ENCODE measurements around the gene PCDHGA12.

DNA sequence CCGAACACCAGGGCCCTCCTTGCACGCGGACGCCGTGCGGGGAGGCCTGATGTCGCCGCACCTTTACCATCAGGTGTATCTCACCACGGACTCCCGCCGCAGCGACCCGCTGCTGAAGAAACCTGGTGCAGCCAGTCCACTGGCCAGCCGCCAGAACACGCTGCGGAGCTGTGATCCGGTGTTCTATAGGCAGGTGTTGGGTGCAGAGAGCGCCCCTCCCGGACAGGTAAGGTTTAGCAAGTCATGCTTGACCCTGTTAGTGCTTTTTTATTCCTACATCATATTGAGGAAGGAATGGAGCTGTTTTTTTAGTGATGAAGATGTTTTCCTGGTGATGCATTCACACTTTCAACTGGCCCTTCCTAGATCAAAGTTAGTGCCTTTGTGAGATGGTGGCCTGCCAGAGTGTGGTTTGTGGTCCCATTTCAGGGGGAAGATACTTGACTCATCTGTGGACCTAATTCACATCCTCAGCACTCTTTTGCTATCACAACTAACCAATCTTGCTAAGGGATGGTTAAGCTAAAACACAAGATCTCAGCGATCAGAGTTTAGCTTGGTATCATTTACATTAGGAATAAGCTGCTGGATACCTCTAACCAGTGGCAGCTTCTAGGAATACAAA, 48.1 kb downstream of the PCDHGA12 start:
- TF ChIP-seq EZH2 (IDR thresholded peaks at IDR 0.05; ENCODE audit: low read depth, unreplicated experiment) (no peak), ZNF114 (CRISPR knock-in tag; IDR thresholded peaks at IDR 0.05) (no peak), CREB1 (CRISPR knock-in tag; IDR thresholded peaks at IDR 0.05; ENCODE audit: low read depth) (no peak), STAT1 (IDR thresholded peaks at IDR 0.05; ENCODE audit: unreplicated experiment) (no peak), EZH2phosphoT487 (IDR thresholded peaks at IDR 0.05; ENCODE audit: unreplicated experiment) (no peak), POLR2AphosphoS5 (IDR thresholded peaks at IDR 0.05; ENCODE audit: low read depth) (no peak), ZNF331 (CRISPR knock-in tag; IDR thresholded peaks at IDR 0.05; ENCODE audit: low read depth) (no peak)
- TF ChIP-seq, protein P1, sequence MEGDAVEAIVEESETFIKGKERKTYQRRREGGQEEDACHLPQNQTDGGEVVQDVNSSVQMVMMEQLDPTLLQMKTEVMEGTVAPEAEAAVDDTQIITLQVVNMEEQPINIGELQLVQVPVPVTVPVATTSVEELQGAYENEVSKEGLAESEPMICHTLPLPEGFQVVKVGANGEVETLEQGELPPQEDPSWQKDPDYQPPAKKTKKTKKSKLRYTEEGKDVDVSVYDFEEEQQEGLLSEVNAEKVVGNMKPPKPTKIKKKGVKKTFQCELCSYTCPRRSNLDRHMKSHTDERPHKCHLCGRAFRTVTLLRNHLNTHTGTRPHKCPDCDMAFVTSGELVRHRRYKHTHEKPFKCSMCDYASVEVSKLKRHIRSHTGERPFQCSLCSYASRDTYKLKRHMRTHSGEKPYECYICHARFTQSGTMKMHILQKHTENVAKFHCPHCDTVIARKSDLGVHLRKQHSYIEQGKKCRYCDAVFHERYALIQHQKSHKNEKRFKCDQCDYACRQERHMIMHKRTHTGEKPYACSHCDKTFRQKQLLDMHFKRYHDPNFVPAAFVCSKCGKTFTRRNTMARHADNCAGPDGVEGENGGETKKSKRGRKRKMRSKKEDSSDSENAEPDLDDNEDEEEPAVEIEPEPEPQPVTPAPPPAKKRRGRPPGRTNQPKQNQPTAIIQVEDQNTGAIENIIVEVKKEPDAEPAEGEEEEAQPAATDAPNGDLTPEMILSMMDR (conservative IDR thresholded peaks at IDR 0.05; ENCODE audit: low read depth in 2 of 2), result peak; percentile 86 to 92
- TF ChIP-seq, protein P2, sequence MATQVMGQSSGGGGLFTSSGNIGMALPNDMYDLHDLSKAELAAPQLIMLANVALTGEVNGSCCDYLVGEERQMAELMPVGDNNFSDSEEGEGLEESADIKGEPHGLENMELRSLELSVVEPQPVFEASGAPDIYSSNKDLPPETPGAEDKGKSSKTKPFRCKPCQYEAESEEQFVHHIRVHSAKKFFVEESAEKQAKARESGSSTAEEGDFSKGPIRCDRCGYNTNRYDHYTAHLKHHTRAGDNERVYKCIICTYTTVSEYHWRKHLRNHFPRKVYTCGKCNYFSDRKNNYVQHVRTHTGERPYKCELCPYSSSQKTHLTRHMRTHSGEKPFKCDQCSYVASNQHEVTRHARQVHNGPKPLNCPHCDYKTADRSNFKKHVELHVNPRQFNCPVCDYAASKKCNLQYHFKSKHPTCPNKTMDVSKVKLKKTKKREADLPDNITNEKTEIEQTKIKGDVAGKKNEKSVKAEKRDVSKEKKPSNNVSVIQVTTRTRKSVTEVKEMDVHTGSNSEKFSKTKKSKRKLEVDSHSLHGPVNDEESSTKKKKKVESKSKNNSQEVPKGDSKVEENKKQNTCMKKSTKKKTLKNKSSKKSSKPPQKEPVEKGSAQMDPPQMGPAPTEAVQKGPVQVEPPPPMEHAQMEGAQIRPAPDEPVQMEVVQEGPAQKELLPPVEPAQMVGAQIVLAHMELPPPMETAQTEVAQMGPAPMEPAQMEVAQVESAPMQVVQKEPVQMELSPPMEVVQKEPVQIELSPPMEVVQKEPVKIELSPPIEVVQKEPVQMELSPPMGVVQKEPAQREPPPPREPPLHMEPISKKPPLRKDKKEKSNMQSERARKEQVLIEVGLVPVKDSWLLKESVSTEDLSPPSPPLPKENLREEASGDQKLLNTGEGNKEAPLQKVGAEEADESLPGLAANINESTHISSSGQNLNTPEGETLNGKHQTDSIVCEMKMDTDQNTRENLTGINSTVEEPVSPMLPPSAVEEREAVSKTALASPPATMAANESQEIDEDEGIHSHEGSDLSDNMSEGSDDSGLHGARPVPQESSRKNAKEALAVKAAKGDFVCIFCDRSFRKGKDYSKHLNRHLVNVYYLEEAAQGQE (IDR thresholded peaks at IDR 0.05; ENCODE audit: unreplicated experiment), result no peak

Measured in GM23338 (cell line).